Ishikawa (cell line): ENCODE data around the gene FSTL4.

Experiments
- CREB1 ChIP-seq: IDR thresholded peaks from 2 replicates; pipeline ENCODE4 v1.6.1; 2012; ENCODE audit warnings: low read depth
- EGR1 ChIP-seq: IDR thresholded peaks from 2 replicates; pipeline ENCODE4 v1.6.1; 2012
- EP300 ChIP-seq: IDR thresholded peaks from 2 replicates; pipeline ENCODE4 v1.6.1; 2012; ENCODE audit warnings: borderline replicate concordance
- NFIC ChIP-seq: IDR thresholded peaks from 2 replicates; pipeline ENCODE4 v1.6.1; 2012
- RAD21 ChIP-seq: IDR thresholded peaks from 2 replicates; pipeline ENCODE4 v1.6.1; 2012; ENCODE audit warnings: low read depth
- TAF1 ChIP-seq: IDR thresholded peaks from 2 replicates; pipeline ENCODE4 v1.6.1; 2012; ENCODE audit warnings: low read depth, mild to moderate bottlenecking
- TCF12 ChIP-seq: IDR thresholded peaks from 2 replicates; pipeline ENCODE4 v1.6.1; 2012; ENCODE audit warnings: low read depth
- ZBTB7A ChIP-seq: IDR thresholded peaks from 2 replicates; pipeline ENCODE4 v1.6.1; 2012; ENCODE audit warnings: low read depth
- TF ChIP-seq, protein P1 (sequence below): IDR thresholded peaks from 2 replicates; pipeline ENCODE4 v1.6.1; 2012; ENCODE audit warnings: low read depth, mild to moderate bottlenecking

DNA sequence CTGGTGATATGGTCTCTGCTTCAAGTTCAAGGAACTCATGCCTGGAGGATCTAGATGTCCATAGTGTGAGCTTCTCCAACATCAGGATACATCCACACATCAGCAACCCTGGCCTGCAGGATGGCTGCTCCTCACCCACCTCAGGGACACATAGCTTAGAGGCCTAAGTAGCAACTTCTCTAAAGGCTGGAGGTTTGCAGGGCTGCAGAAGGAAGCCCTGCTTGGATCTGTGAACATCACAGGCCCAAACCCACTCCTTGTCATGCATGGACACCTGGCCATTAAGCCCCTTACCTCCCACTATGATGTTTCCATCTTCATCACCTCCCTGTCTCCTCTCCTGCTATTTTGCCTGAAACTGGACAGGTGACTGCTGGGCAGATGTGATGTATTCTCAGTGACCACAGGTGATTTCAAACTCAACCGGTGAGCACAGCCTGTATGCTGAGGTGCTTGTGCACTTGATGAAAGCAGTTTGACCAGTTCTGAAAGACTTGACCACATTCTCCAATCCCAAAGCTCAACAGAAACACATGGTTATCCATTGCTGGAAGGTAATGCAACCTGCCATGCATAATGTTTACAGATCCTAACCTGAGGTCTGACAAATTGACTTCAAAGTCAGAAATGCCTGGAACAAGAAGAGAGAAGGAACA lies 205.2 kb downstream of the FSTL4 start:
- TF ChIP-seq CREB1 (no peak), ZBTB7A (no peak), NFIC (no peak), TAF1 (no peak), EP300 (no peak), RAD21 (no peak), EGR1 (no peak), TCF12 (no peak)
- TF ChIP-seq, protein P1, sequence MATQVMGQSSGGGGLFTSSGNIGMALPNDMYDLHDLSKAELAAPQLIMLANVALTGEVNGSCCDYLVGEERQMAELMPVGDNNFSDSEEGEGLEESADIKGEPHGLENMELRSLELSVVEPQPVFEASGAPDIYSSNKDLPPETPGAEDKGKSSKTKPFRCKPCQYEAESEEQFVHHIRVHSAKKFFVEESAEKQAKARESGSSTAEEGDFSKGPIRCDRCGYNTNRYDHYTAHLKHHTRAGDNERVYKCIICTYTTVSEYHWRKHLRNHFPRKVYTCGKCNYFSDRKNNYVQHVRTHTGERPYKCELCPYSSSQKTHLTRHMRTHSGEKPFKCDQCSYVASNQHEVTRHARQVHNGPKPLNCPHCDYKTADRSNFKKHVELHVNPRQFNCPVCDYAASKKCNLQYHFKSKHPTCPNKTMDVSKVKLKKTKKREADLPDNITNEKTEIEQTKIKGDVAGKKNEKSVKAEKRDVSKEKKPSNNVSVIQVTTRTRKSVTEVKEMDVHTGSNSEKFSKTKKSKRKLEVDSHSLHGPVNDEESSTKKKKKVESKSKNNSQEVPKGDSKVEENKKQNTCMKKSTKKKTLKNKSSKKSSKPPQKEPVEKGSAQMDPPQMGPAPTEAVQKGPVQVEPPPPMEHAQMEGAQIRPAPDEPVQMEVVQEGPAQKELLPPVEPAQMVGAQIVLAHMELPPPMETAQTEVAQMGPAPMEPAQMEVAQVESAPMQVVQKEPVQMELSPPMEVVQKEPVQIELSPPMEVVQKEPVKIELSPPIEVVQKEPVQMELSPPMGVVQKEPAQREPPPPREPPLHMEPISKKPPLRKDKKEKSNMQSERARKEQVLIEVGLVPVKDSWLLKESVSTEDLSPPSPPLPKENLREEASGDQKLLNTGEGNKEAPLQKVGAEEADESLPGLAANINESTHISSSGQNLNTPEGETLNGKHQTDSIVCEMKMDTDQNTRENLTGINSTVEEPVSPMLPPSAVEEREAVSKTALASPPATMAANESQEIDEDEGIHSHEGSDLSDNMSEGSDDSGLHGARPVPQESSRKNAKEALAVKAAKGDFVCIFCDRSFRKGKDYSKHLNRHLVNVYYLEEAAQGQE: no peak
